Measurements from ENCODE around the gene OTULIN. TPM values are rescaled to one million over a fixed set of nuclear protein-coding genes. Genes with fewer than 3 reads are reported as not detected.

OTULIN gene
- total and polyA plus RNA-seq, 2 of the 8 experiments (the other 6 are each of a cell fraction or from before 2014, with no cell fraction given) = 5.2 to 34.8 TPM

- Histone ChIP-seq H3K4me2 (ENCODE audit: insufficient read depth in 1 of 2, low read depth in 2 of 2, low read length in 2 of 2) (peak overlapping the region; percentile 92 to 99), H3K79me1 (ENCODE audit: low read depth, low read length) (peaks cover 6% of the 10 kb centered on the region; the same call in 1 of the 2 replicates), H3K4ac (replicated peaks; ENCODE audit: insufficient read length, low read depth, low read length) (no peak overlapping the region), H3K9me3 (ENCODE audit: insufficient read depth in 2 of 2, low read depth in 1 of 2, low read length in 1 of 2) (no peaks in the 10 kb centered on the region), H3K14ac (ENCODE audit: insufficient read length) (no peak overlapping the region), H2AFZ (ENCODE audit: low read length) (peak overlapping the region; percentile 92), H2BK5ac (ENCODE audit: low read depth, low read length) (no peak overlapping the region; the same call in 1 of the 2 replicates), H2BK20ac (ENCODE audit: low read length) (no peak overlapping the region), H3K4me1 (replicated peaks in 1 of 4; ENCODE audit: control insufficient read depth in 3 of 4, insufficient read depth in 4 of 4, low read length in 3 of 4) (peaks cover 3 to 10% (median 8%) of the 10 kb centered on the region in 4 experiments; a peak in 5 of 7 replicates), H3K9ac (replicated peaks in 1 of 4; ENCODE audit: extremely low read depth in 1 of 4, low read depth in 3 of 4, low read length in 3 of 4) (peak overlapping the region; percentile 19 to 87 (median 44)), H4K5ac (ENCODE audit: insufficient read length, low read depth, low read length) (peak overlapping the region; percentile 96), H3K18ac (ENCODE audit: extremely low read depth, low read length) (no peak overlapping the region), H4K91ac (replicated peaks; ENCODE audit: insufficient read length, low read length) (peak overlapping the region; percentile 93), H2AK5ac (ENCODE audit: low read depth, low read length) (no peak overlapping the region), H3K27me3 (replicated peaks in 1 of 4; ENCODE audit: control insufficient read depth in 3 of 4, extremely low read depth in 1 of 4, insufficient read depth in 3 of 4, low read length in 3 of 4) (peaks cover 0 to 19% (median 14%) of the 10 kb centered on the region in 4 experiments; a peak in 6 of 7 replicates), H2BK15ac (ENCODE audit: low read length) (peak overlapping the region; percentile 8; the same call in 1 of the 2 replicates), H3K79me2 (ENCODE audit: control insufficient read depth in 1 of 2, insufficient read depth in 2 of 2, low read length in 2 of 2) (peaks cover 0 to 29% of the 10 kb centered on the region in 2 experiments; a peak in 2 of 4 replicates), H4K20me1 (replicated peaks in 1 of 2; ENCODE audit: control insufficient read depth in 1 of 2, insufficient read depth in 2 of 2, low read length in 2 of 2) (peaks cover 0 to 5% of the 10 kb centered on the region in 2 experiments), H3K23ac (ENCODE audit: insufficient read length) (no peak overlapping the region), H4K8ac (ENCODE audit: extremely low read depth, insufficient read depth, low read length) (peak overlapping the region; percentile 89), H3K56ac (replicated peaks; ENCODE audit: insufficient read length, low read depth, low read length) (peak overlapping the region; percentile 62), H2BK120ac (replicated peaks; ENCODE audit: low read depth, low read length) (no peak overlapping the region), H3K4me3 (ENCODE audit: extremely low read depth in 1 of 4, insufficient read depth in 2 of 4, low read depth in 3 of 4, low read length in 4 of 4) (peak overlapping the region; percentile 60 to 75 (median 67)), H3K23me2 (ENCODE audit: low read depth, low read length) (peaks cover 6% of the 10 kb centered on the region; the same call in 1 of the 2 replicates), H3K27ac (ENCODE audit: low read depth, low read length) (peak overlapping the region; percentile 30; the same call in 1 of the 2 replicates), H3K36me3 (ENCODE audit: control insufficient read depth in 2 of 4, insufficient read depth in 4 of 4, low read length in 3 of 4) (no peaks in the 10 kb centered on the region), H2BK12ac (ENCODE audit: low read depth, low read length) (no peak overlapping the region)
- 9% methylated on average over 24 of the region's 24 CpGs; no CpG with 5 or more reads in 1 of the 2 experiments for WGBS, 2 experiments (ENCODE audit: extremely low coverage in 1 of 2, insufficient coverage in 1 of 2, insufficient read length in 1 of 2, insufficient replicate concordance in 2 of 2, low coverage in 1 of 2, low lambda C conversion rate in 2 of 2, missing lambda C conversion rate in 1 of 2)
- ChIA-PET CTCF (ENCODE audit: partially characterized antibody) (interaction anchor here (1.4 kb wide), 1 partner anchor 15 kb away, joined by 3 read pairs; no protein-coding TSS in a partner anchor), POLR2A (ENCODE audit: partially characterized antibody) (interaction anchor here (0.7 kb wide), 1 partner anchor 9 kb away, joined by 3 read pairs; no protein-coding TSS in a partner anchor)
- peak; percentile 6 for TF ChIP-seq EZH2 (IDR thresholded peaks at IDR 0.05; ENCODE audit: low read depth, low read length, severe bottlenecking)
- 0 out of 2 replicates have a peak, but pooled peaks have one; percentile 10 for TF ChIP-seq PHF8 (conservative IDR thresholded peaks at IDR 0.05; ENCODE audit: low read depth, low read length)
- no peak for TF ChIP-seq EGR1 (IDR thresholded peaks at IDR 0.05; ENCODE audit: borderline replicate concordance, low read depth, low read length)
- TF ChIP-seq ZNF274 (IDR thresholded peaks at IDR 0.05; ENCODE audit: borderline replicate concordance, extremely low read depth, low read length) = no peak
- TF ChIP-seq FOSL1 (IDR thresholded peaks at IDR 0.05; ENCODE audit: insufficient read depth, low read depth, low read length) = no peak
- DNase-seq (ENCODE audit: low read depth in 1 of 2, low spot score in 2 of 2) (no peak), FAIRE-seq (no peak)
These were observed 716 bp upstream of the OTULIN start for GRCh38 chr5:14663734-14664269.
